ENCODE results near the gene IL15. TPM values are rescaled to one million over a fixed set of nuclear protein-coding genes. Genes with fewer than 3 reads are reported as not detected.

IL15 gene
- total and polyA plus RNA-seq, 2 experiments from 2014 or later, result 5.8 to 7.6 TPM

DNA sequence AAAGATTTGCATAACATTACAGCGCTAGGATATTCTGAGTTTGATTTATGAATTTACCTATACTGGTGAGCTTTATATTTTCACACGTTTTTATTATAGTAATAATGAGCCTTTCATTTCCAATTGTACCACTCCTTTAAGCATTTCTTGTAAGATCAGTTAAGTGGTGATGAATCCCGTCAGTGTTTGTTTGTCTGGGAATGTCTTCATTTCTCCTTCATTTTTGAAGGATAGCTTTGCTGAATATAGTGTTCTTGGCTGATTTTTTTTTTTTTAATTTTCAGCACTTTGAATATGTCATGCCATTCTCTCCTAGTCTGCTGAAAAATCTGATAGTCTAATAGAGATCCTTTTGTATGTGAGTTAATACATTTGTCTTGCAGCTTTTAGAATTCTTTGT lies 70.1 kb downstream of the IL15 start:
- Histone ChIP-seq H3K27me3 (replicated peaks; ENCODE audit: insufficient read depth) (no peaks in the 10 kb centered on the region), H3K4me3 (no peak overlapping the region), H3K9me2 (ENCODE audit: insufficient read depth) (no peaks in the 10 kb centered on the region), H3K4me1 (ENCODE audit: insufficient read depth) (peaks cover 9% of the 10 kb centered on the region), H3F3A (ENCODE audit: insufficient read depth) (no peaks in the 10 kb centered on the region), H4K20me1 (ENCODE audit: insufficient read depth) (no peaks in the 10 kb centered on the region), H3K27ac (no peak overlapping the region), H3K9ac (no peak overlapping the region), H3K79me2 (ENCODE audit: insufficient read depth) (peaks cover 6% of the 10 kb centered on the region; the same call in 1 of the 2 replicates), H3K9me3 (ENCODE audit: low read depth) (no peaks in the 10 kb centered on the region), H2AFZ (no peak overlapping the region), H3K36me3 (ENCODE audit: low read depth) (0 out of 2 replicates have a peak, but pooled peaks cover 3% of the 10 kb centered on the region), H3K4me2 (ENCODE audit: unreplicated experiment) (no peak overlapping the region)
- WGBS, 2 experiments (ENCODE audit: low coverage in 1 of 2, low lambda C conversion rate in 2 of 2, missing lambda C conversion rate in 2 of 2), result 86 to 88% methylated on average over 3 of the region's 3 CpGs
- TF ChIP-seq EZH2phosphoT487 (IDR thresholded peaks at IDR 0.05; ENCODE audit: insufficient read depth, low read depth), result no peak
- no peak for TF ChIP-seq EZH2 (IDR thresholded peaks at IDR 0.05; ENCODE audit: insufficient read depth, poor library complexity, severe bottlenecking)
- in situ Hi-C loops (cut with MboI), result no loop called here
- DNase-seq, result no peak

DNA sequence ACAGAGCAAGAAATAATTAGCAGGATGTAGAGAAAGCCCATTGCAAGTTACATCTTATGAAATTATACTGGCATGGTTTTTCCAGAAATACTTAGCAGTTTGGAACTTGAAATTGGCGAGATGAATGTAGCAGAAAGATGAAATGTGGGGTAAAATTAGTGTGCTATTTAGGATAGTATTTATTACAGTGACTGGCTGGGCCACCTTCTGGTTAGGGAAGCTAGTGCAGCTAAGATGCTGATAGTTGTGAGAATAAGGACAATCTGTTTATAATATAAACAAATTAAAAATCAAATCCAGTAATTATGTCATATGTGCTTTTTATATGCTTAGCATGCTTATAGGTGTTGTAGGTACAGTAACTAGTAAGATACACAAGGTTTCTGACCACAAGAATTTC lies 74.8 kb downstream of the IL15 start:
- DNase-seq, result peak; percentile 74
- TF ChIP-seq EZH2 (IDR thresholded peaks at IDR 0.05; ENCODE audit: insufficient read depth, poor library complexity, severe bottlenecking) (no peak), EZH2phosphoT487 (IDR thresholded peaks at IDR 0.05; ENCODE audit: insufficient read depth, low read depth) (no peak)
- H3K4me1 ChIP-seq (ENCODE audit: insufficient read depth), result peaks cover 34% of the 10 kb centered on the region
- H3K36me3 ChIP-seq (ENCODE audit: low read depth), result no peaks in the 10 kb centered on the region
- no peak overlapping the region for H3K27ac ChIP-seq
- H3F3A ChIP-seq (ENCODE audit: insufficient read depth), result 0 out of 2 replicates have a peak, but pooled peaks cover 12% of the 10 kb centered on the region
- WGBS, 2 experiments (ENCODE audit: low coverage in 1 of 2, low lambda C conversion rate in 2 of 2, missing lambda C conversion rate in 2 of 2), result 5 to 15% methylated on average over 1 of the region's 1 CpG
- 0 out of 2 replicates have a peak, but pooled peaks cover 6% of the 10 kb centered on the region for H3K79me2 ChIP-seq (ENCODE audit: insufficient read depth)
- H3K9me3 ChIP-seq (ENCODE audit: low read depth), result no peaks in the 10 kb centered on the region
- in situ Hi-C loops (cut with MboI), result no loop called here
- no peak overlapping the region for H3K4me2 ChIP-seq (ENCODE audit: unreplicated experiment)
- no peak overlapping the region for H3K4me3 ChIP-seq
- H3K9ac ChIP-seq, result no peak overlapping the region
- no peaks in the 10 kb centered on the region for H3K9me2 ChIP-seq (ENCODE audit: insufficient read depth)
- H3K27me3 ChIP-seq (replicated peaks; ENCODE audit: insufficient read depth), result no peaks in the 10 kb centered on the region
- H2AFZ ChIP-seq, result no peak overlapping the region; the same call in 1 of the 2 replicates
- H4K20me1 ChIP-seq (ENCODE audit: insufficient read depth), result no peaks in the 10 kb centered on the region

DNA sequence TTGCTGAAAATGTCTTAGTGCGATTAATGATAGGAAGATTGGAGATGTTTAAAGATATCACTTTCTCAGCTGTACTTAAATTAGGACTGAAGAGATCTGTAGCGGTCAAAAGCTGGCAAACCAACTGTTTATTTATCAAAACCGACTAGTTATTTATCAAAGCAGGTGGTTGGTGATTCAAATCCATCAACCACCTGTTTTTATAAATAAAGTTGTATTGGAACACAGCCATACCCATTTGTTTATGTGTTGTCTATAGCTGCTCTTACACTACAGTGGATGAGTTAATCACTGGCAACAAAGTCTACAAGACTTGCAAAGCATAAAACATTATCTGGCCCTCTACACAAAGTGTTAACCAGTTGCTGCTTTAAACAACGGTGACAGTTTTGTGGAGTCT lies 76.8 kb downstream of the IL15 start:
- Histone ChIP-seq H3K9me3 (ENCODE audit: low read depth) (no peaks in the 10 kb centered on the region), H4K20me1 (ENCODE audit: insufficient read depth) (no peaks in the 10 kb centered on the region), H3K4me1 (ENCODE audit: insufficient read depth) (peaks cover 34% of the 10 kb centered on the region), H2AFZ (no peak overlapping the region), H3K27me3 (replicated peaks; ENCODE audit: insufficient read depth) (no peaks in the 10 kb centered on the region), H3K9me2 (ENCODE audit: insufficient read depth) (no peaks in the 10 kb centered on the region), H3K79me2 (ENCODE audit: insufficient read depth) (0 out of 2 replicates have a peak, but pooled peaks cover 5% of the 10 kb centered on the region), H3F3A (ENCODE audit: insufficient read depth) (0 out of 2 replicates have a peak, but pooled peaks cover 12% of the 10 kb centered on the region), H3K4me2 (ENCODE audit: unreplicated experiment) (no peak overlapping the region), H3K4me3 (no peak overlapping the region), H3K9ac (no peak overlapping the region), H3K36me3 (ENCODE audit: low read depth) (no peaks in the 10 kb centered on the region), H3K27ac (no peak overlapping the region)
- no peak for TF ChIP-seq EZH2 (IDR thresholded peaks at IDR 0.05; ENCODE audit: insufficient read depth, poor library complexity, severe bottlenecking)
- TF ChIP-seq EZH2phosphoT487 (IDR thresholded peaks at IDR 0.05; ENCODE audit: insufficient read depth, low read depth), result no peak
- 98 to 99% methylated on average over 4 of the region's 4 CpGs for WGBS, 2 experiments (ENCODE audit: low coverage in 1 of 2, low lambda C conversion rate in 2 of 2, missing lambda C conversion rate in 2 of 2)
- in situ Hi-C loops (cut with MboI), result no loop called here
- peak; percentile 3 for DNase-seq

DNA sequence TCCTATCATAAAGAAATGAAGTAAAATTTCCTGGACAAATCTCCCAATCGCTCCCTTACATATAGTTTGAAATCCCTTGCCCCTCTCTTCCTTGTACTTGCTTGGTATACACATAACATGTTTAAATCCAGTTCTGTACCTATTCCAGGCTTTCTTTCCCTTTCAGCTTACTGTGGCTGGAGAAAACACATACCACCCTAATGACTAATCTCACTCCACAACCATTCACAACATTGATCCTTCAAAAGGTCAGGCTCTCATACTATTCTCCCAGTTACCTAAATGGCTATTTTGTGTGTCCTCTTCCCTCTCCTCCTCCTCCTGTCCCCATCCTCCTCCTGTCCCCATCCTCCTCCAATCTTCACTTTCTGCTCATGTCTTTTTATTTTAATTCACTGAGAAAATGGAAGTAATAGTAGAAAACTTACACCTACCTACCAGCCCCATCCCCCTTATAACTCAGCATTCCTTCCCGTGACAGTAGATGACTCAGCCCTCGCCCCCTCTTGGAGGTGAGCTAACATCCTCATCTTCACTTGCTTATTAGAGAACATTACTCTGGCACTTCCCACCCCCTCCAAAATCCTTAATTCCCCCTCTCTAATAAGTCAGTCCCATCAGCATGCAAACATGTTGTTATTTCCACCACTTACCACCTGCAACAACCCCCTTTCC lies 77.5 kb downstream of the IL15 start:
- Histone ChIP-seq H4K20me1 (ENCODE audit: insufficient read depth) (no peaks in the 10 kb centered on the region), H3K4me1 (ENCODE audit: insufficient read depth) (peaks cover 34% of the 10 kb centered on the region), H3F3A (ENCODE audit: insufficient read depth) (0 out of 2 replicates have a peak, but pooled peaks cover 12% of the 10 kb centered on the region), H3K27me3 (replicated peaks; ENCODE audit: insufficient read depth) (no peaks in the 10 kb centered on the region), H3K4me3 (peak overlapping the region; percentile 23; the same call in 1 of the 2 replicates), H3K4me2 (ENCODE audit: unreplicated experiment) (peak overlapping the region; percentile 56), H3K27ac (peak overlapping the region; percentile 52), H3K79me2 (ENCODE audit: insufficient read depth) (no peaks in the 10 kb centered on the region), H3K9me3 (ENCODE audit: low read depth) (no peaks in the 10 kb centered on the region), H3K9me2 (ENCODE audit: insufficient read depth) (no peaks in the 10 kb centered on the region), H2AFZ (peak overlapping the region; percentile 41; the same call in 1 of the 2 replicates), H3K9ac (no peak overlapping the region), H3K36me3 (ENCODE audit: low read depth) (no peaks in the 10 kb centered on the region)
- 33 to 35% methylated on average over 3 of the region's 3 CpGs for WGBS, 2 experiments (ENCODE audit: low coverage in 1 of 2, low lambda C conversion rate in 2 of 2, missing lambda C conversion rate in 2 of 2)
- DNase-seq, result peak; percentile 58
- no peak for TF ChIP-seq EZH2 (IDR thresholded peaks at IDR 0.05; ENCODE audit: insufficient read depth, poor library complexity, severe bottlenecking)
- TF ChIP-seq EZH2phosphoT487 (IDR thresholded peaks at IDR 0.05; ENCODE audit: insufficient read depth, low read depth), result no peak
- in situ Hi-C loops (cut with MboI), result no loop called here

All from GM23248 (cell line).